ENCODE data around the gene AAMP. TPM values are rescaled to one million over a fixed set of nuclear protein-coding genes. Genes with fewer than 3 reads are reported as not detected.

Gene AAMP
- total and polyA plus RNA-seq, 3 experiments from 2014 or later: 86.1 to 95.2 (median 94.8) TPM

DNA sequence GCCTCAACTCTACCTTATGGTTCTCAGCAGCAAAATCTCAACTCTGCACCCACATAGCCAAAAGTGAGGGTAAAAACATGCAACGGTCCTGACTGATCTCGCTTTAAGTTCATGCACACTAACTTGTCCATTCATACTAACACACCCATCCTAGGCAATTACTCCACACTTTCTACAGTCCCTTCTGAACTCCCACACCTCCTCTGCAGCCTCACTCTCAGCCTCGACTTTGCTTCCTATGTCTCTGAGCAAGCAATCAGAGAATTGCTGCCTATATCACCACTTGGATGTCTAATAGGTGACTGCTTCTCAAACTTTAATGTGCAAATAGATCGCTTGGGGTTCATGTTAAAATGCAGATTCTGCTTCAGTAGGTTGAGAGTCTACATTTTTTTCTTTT lies 30.2 kb upstream of the AAMP start:
- Mint-ChIP-seq H3K4me3 (peak overlapping the region in 1 of 7 donors; percentile 48), H3K9me3 (no peaks in the 10 kb centered on the region), H3K4me1 (peaks cover 3 to 10% (median 9%) of the 10 kb centered on the region in 3 donors), H3K27ac (no peak overlapping the region), H3K27me3 (no peaks in the 10 kb centered on the region), H3K36me3 (no peaks in the 10 kb centered on the region)
- ChIA-PET CTCF (interaction anchor here (0.6 to 5.4 kb wide), 6 partner anchors 27 to 200 kb away, joined by 3 to 46 read pairs (median 6); partner anchors contain the start of gene CATIP), POLR2A (no interaction called here)
- no peaks in the 10 kb centered on the region for H3K36me3 ChIP-seq (ENCODE audit: insufficient read depth, low read length)
- H3K4me1 ChIP-seq (ENCODE audit: insufficient read depth, low read length): peaks cover 6% of the 10 kb centered on the region
- no peaks in the 10 kb centered on the region for H3K27me3 ChIP-seq (ENCODE audit: insufficient read depth, low read length, poor library complexity, severe bottlenecking)
- no peak overlapping the region for H3K27ac ChIP-seq (ENCODE audit: low read depth, low read length)
- no peaks in the 10 kb centered on the region for H3K9me3 ChIP-seq (ENCODE audit: low read length)
- no peak for DNase-seq
- no peak overlapping the region for H3K4me3 ChIP-seq (ENCODE audit: low read length)

DNA sequence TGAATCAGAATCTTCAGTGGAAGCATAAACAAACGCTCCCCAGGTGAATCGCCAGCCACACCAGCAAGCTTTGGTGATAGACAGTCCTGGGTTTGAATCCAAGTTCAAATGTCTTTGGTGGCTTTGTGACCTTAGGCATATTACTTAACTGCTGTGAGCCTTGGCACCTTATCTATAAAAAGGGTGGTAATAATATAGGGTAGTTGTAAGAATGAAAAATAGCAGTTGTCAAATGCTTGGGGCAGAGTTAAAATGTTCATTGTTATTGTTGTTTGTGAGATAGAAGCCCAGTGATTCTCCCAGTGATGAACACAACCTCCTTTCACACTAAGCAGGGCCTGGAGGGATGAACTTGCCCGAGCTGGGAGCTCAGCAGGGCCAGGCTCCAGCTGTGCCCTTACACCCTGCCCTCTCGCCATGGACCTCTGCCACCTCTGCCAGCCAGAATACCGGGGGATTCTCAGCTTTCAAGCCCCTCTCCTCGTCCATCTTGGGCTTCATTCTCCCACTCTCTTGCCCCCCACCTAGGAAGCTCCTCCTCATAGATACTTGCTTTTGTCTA lies 28.5 kb upstream of the AAMP start:
- H3K27ac Mint-ChIP-seq: peak overlapping the region in 1 of 8 donors; percentile 81
- no peaks in the 10 kb centered on the region for H3K36me3 ChIP-seq (ENCODE audit: insufficient read depth, low read length)
- ChIA-PET CTCF (interaction anchor here (1.2 to 5.4 kb wide), 6 partner anchors 22 to 96 kb away, joined by 3 to 46 read pairs (median 6); partner anchors contain the start of gene CATIP), POLR2A (no interaction called here)
- H3K4me3 ChIP-seq (ENCODE audit: low read length): no peak overlapping the region
- no peaks in the 10 kb centered on the region for H3K36me3 Mint-ChIP-seq
- no peak overlapping the region for H3K27ac ChIP-seq (ENCODE audit: low read depth, low read length)
- H3K27me3 ChIP-seq (ENCODE audit: insufficient read depth, low read length, poor library complexity, severe bottlenecking): no peaks in the 10 kb centered on the region
- peaks cover 7 to 24% (median 24%) of the 10 kb centered on the region in 3 donors for H3K4me1 Mint-ChIP-seq
- peaks cover 14% of the 10 kb centered on the region for H3K4me1 ChIP-seq (ENCODE audit: insufficient read depth, low read length)
- no peaks in the 10 kb centered on the region for H3K9me3 ChIP-seq (ENCODE audit: low read length)
- H3K27me3 Mint-ChIP-seq: no peaks in the 10 kb centered on the region
- no peak for DNase-seq
- H3K4me3 Mint-ChIP-seq: peak overlapping the region in 2 of 7 donors; percentile 1 to 8
- H3K9me3 Mint-ChIP-seq: no peaks in the 10 kb centered on the region

DNA sequence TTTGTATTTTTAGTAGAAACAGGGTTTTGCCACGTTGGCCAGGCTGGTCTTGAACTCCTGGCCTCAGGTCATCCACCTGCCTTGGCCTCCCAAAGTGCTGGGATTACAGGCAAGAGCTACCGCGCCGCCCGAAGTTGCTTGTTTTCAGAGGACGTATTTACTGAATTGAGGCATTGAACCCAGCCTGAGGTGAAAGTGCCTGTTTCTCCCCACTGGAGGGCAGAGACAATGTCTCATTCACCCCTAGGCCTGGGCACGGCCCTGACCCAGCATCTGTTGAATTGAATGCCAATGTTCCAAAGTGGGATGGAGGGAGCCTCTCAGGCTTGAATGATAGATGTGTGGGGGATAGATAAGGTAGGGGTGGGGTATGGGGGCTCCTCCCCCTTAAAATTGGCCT lies 26.9 kb upstream of the AAMP start:
- no peaks in the 10 kb centered on the region for H3K9me3 Mint-ChIP-seq
- Histone ChIP-seq H3K4me3 (ENCODE audit: low read length) (no peak overlapping the region), H3K27me3 (ENCODE audit: insufficient read depth, low read length, poor library complexity, severe bottlenecking) (no peaks in the 10 kb centered on the region), H3K9me3 (ENCODE audit: low read length) (no peaks in the 10 kb centered on the region), H3K36me3 (ENCODE audit: insufficient read depth, low read length) (no peaks in the 10 kb centered on the region), H3K4me1 (ENCODE audit: insufficient read depth, low read length) (peaks cover 23% of the 10 kb centered on the region), H3K27ac (ENCODE audit: low read depth, low read length) (no peak overlapping the region)
- H3K36me3 Mint-ChIP-seq: no peaks in the 10 kb centered on the region
- peak overlapping the region in 1 of 8 donors; percentile 54 for H3K27ac Mint-ChIP-seq
- CTCF ChIA-PET: interaction anchor here (1.0 to 8.3 kb wide), 4 partner anchors 11 to 99 kb away, joined by 3 to 144 read pairs (median 38); partner anchors contain the start of genes AAMP, CATIP and PNKD
- H3K4me1 Mint-ChIP-seq: peaks cover 14 to 34% (median 30%) of the 10 kb centered on the region in 3 donors
- no peak for DNase-seq
- H3K4me3 Mint-ChIP-seq: no peak overlapping the region
- POLR2A ChIA-PET: no interaction called here
- H3K27me3 Mint-ChIP-seq: no peaks in the 10 kb centered on the region

DNA sequence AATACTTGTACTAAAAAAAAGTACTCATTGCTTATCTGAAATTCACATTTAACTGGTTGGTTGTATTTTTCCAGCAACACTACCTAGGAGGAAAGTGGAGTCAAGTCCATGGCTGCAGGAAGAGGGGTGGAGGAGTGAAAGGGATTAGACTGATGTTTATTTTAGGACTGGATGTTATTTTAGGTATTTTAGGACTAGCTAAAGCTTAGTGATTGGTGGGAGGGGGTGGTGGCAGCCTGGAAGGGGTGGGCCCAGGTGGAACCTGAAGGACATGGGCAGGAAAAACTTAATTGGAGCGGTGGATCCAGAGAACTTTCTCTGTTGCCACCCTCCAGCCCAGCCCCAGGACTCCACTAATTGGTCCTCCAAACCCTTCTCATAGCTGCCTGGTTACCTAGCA lies 26.3 kb upstream of the AAMP start:
- Mint-ChIP-seq H3K4me3 (peak overlapping the region in 1 of 7 donors; percentile 45), H3K4me1 (peaks cover 14 to 34% (median 26%) of the 10 kb centered on the region in 3 donors), H3K27ac (peak overlapping the region in 2 of 8 donors; percentile 47 to 54), H3K36me3 (peaks cover 0 to 4% (median 0%) of the 10 kb centered on the region in 3 donors), H3K9me3 (no peaks in the 10 kb centered on the region), H3K27me3 (no peaks in the 10 kb centered on the region)
- CTCF ChIA-PET: interaction anchor here (1.0 to 8.3 kb wide), 6 partner anchors 11 to 99 kb away, joined by 3 to 144 read pairs (median 12); partner anchors contain the start of genes AAMP, CATIP and PNKD
- Histone ChIP-seq H3K4me3 (ENCODE audit: low read length) (no peak overlapping the region), H3K9me3 (ENCODE audit: low read length) (no peaks in the 10 kb centered on the region), H3K36me3 (ENCODE audit: insufficient read depth, low read length) (no peaks in the 10 kb centered on the region), H3K4me1 (ENCODE audit: insufficient read depth, low read length) (peaks cover 23% of the 10 kb centered on the region), H3K27ac (ENCODE audit: low read depth, low read length) (no peak overlapping the region), H3K27me3 (ENCODE audit: insufficient read depth, low read length, poor library complexity, severe bottlenecking) (no peaks in the 10 kb centered on the region)
- POLR2A ChIA-PET: no interaction called here
- no peak for DNase-seq

DNA sequence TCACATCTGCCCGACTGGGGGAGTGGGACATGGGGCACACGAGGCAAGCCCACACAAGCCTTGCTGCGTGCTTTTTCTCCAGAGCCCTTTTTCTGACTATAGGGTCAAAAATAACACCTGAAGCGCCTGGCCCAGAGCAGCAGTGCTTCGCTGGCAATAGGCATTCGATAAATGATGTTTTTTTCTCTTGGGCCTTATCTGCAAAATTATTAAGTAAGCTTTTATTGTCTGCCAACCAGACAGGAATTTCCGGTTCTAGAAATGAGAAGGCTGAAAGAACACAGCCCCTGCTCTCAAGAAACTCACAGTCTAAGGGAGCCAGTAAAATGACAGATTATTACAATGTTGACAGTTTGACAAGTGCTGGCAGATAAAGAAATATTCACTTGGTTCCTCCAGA lies 25.1 kb upstream of the AAMP start:
- peak overlapping the region in 1 of 7 donors; percentile 90 for H3K4me3 Mint-ChIP-seq
- Histone ChIP-seq H3K27ac (ENCODE audit: low read depth, low read length) (no peak overlapping the region), H3K27me3 (ENCODE audit: insufficient read depth, low read length, poor library complexity, severe bottlenecking) (no peaks in the 10 kb centered on the region), H3K36me3 (ENCODE audit: insufficient read depth, low read length) (no peaks in the 10 kb centered on the region), H3K4me3 (ENCODE audit: low read length) (no peak overlapping the region), H3K9me3 (ENCODE audit: low read length) (no peaks in the 10 kb centered on the region), H3K4me1 (ENCODE audit: insufficient read depth, low read length) (peaks cover 33% of the 10 kb centered on the region)
- ChIA-PET CTCF (interaction anchor here (1.0 to 8.3 kb wide), 6 partner anchors 8 to 101 kb away, joined by 3 to 144 read pairs (median 6); partner anchors contain the start of genes AAMP, CATIP and PNKD), POLR2A (interaction anchor here (0.6 kb wide), 1 partner anchor 12 kb away, joined by 6 read pairs; no protein-coding TSS in a partner anchor)
- DNase-seq: no peak
- no peaks in the 10 kb centered on the region for H3K27me3 Mint-ChIP-seq
- peak overlapping the region in 3 of 8 donors; percentile 25 to 79 (median 33) for H3K27ac Mint-ChIP-seq
- peaks cover 24 to 43% (median 34%) of the 10 kb centered on the region in 3 donors for H3K4me1 Mint-ChIP-seq
- no peaks in the 10 kb centered on the region for H3K9me3 Mint-ChIP-seq
- peaks cover 0 to 12% (median 0%) of the 10 kb centered on the region in 3 donors for H3K36me3 Mint-ChIP-seq

DNA sequence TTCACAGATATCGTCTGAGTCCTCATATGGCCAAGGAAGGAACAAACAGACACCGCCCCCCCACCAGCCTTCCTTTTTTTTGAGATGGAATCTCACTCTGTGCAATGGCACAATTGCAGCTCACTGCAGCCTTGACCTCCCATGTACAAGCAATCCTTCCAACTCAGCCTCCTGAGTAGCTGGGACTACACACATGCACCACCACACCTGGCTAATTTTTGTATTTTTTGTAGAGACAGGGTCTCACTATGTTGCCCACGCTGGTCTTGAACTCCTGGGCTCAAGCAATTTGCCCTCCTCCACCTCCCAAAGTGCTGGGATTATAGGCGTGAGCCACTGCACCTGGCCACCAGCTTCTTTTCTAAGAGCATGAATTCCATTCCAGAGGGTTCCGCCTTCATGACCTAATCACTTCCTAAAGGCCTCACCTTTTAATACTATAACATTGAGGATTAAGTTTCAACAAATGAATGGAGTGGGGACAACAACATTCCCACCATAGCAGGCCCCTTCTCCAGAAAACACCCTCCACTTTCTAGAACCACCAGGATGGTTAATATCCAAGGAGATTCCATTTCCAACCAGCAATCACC lies 24.6 kb upstream of the AAMP start:
- H3K4me3 ChIP-seq (ENCODE audit: low read length): no peak overlapping the region
- POLR2A ChIA-PET: no interaction called here
- peak overlapping the region in 2 of 7 donors; percentile 16 to 90 for H3K4me3 Mint-ChIP-seq

DNA sequence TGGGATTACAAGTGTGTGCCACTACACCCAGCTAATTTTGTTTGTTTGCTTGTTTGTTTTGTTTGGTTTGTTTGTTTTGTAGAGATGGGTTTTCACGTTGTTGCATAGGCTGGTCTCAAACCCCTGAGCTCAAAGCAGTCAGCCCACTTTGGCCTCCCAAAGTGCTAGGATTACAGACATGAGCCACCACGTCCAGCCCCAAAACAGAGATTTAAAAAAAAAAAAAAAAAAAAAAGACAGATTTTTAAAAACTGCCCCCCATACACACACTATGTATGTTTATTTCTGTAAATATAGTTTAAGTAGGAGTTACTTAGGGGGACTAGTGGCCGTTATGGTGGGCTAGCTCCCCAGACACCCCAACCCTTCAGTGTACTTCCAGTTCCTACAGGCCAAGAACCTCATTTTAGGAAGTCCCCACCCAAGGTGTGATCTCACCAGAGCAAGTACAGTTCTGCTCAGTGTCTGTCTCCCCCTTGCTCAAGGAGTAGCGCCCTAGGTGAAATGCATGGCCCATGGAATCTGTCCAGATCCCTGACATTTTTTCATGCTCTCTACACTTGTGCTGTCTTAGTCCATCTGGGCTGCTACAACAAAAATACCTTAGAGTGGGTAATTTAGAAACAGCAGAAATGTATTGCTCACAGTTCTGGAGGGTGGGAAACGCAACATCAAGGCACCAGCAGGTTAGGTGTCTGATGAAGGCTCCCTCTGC lies 23.9 kb upstream of the AAMP start:
- Histone ChIP-seq H3K27ac (ENCODE audit: low read depth, low read length) (no peak overlapping the region), H3K36me3 (ENCODE audit: insufficient read depth, low read length) (no peaks in the 10 kb centered on the region), H3K4me3 (ENCODE audit: low read length) (no peak overlapping the region), H3K4me1 (ENCODE audit: insufficient read depth, low read length) (peaks cover 44% of the 10 kb centered on the region), H3K9me3 (ENCODE audit: low read length) (no peaks in the 10 kb centered on the region), H3K27me3 (ENCODE audit: insufficient read depth, low read length, poor library complexity, severe bottlenecking) (no peaks in the 10 kb centered on the region)
- Mint-ChIP-seq H3K4me3 (peak overlapping the region in 3 of 7 donors; percentile 28 to 90 (median 41)), H3K27ac (peak overlapping the region in 7 of 8 donors; percentile 19 to 99 (median 88)), H3K27me3 (no peaks in the 10 kb centered on the region), H3K9me3 (no peaks in the 10 kb centered on the region), H3K4me1 (peaks cover 34 to 53% (median 45%) of the 10 kb centered on the region in 3 donors), H3K36me3 (peaks cover 0 to 16% (median 0%) of the 10 kb centered on the region in 3 donors)
- ChIA-PET CTCF (interaction anchor here (0.7 to 8.3 kb wide), 8 partner anchors 7 to 107 kb away, joined by 3 to 144 read pairs (median 13); partner anchors contain the start of genes AAMP, CATIP, CTDSP1 and PNKD), POLR2A (interaction anchor here (0.6 to 0.7 kb wide), 2 partner anchors 62 to 279 kb away, joined by 4 to 8 read pairs; no protein-coding TSS in a partner anchor)
- DNase-seq: no peak

More for the DNA sequence above, 24.6 kb upstream of the AAMP start:
- Histone ChIP-seq H3K36me3 (ENCODE audit: insufficient read depth, low read length) (no peaks in the 10 kb centered on the region), H3K27me3 (ENCODE audit: insufficient read depth, low read length, poor library complexity, severe bottlenecking) (no peaks in the 10 kb centered on the region), H3K9me3 (ENCODE audit: low read length) (no peaks in the 10 kb centered on the region), H3K27ac (ENCODE audit: low read depth, low read length) (no peak overlapping the region), H3K4me1 (ENCODE audit: insufficient read depth, low read length) (peaks cover 38% of the 10 kb centered on the region)
- Mint-ChIP-seq H3K27me3 (no peaks in the 10 kb centered on the region), H3K4me1 (peaks cover 29 to 48% (median 39%) of the 10 kb centered on the region in 3 donors), H3K36me3 (peaks cover 0 to 16% (median 0%) of the 10 kb centered on the region in 3 donors), H3K9me3 (no peaks in the 10 kb centered on the region), H3K27ac (peak overlapping the region in 3 of 8 donors; percentile 41 to 99 (median 63))
- no peak for DNase-seq
- CTCF ChIA-PET: interaction anchor here (1.8 to 8.3 kb wide), 4 partner anchors 8 to 101 kb away, joined by 6 to 144 read pairs (median 44); partner anchors contain the start of genes AAMP, CATIP and PNKD
